ENCODE results near the gene ME1.

- TF ChIP-seq CTCF (IDR thresholded peaks at IDR 0.05; ENCODE audit: low read length) (no peak), EZH2 (optimal IDR thresholded peaks at IDR 0.05; ENCODE audit: low read depth, low read length) (no peak)
Measured at GRCh38 chr6:83182114-83182513, 248.7 kb downstream of the ME1 start.
